NT2/D1 (cell line): ENCODE measurements around the gene TLCD1.

Experiments
- YY1 ChIP-seq: IDR thresholded peaks from 2 replicates; pipeline ENCODE4 v1.6.1; 2011; ENCODE audit not compliant: insufficient read length, insufficient read depth
- ZNF274 ChIP-seq: IDR thresholded peaks from 2 replicates; pipeline ENCODE4 v1.6.1; 2011; ENCODE audit warnings: mild to moderate bottlenecking, low read depth, low read length

DNA sequence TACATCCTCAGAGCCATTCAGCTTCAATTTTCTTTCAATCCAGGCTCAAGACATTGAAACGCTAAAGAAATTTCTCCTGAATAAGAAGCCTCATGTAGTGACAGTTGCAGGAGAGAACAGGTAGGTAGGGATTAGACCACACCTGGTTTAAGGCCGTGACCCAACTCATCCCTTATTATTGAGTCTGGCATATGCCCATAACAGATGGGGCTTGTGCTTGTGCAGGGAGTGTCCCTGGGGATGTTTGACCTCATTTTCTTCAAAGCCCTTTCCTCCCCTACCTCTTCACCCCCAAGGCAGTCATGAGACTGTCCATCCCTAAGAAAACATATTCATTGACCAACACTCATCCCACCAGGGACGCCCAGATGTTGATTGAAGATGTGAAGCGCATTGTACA, 39.7 kb downstream of the TLCD1 start:
- no peak for TF ChIP-seq ZNF274
- no peak for TF ChIP-seq YY1
